ENCODE results near the gene ETS1.

Gene ETS1

DNA sequence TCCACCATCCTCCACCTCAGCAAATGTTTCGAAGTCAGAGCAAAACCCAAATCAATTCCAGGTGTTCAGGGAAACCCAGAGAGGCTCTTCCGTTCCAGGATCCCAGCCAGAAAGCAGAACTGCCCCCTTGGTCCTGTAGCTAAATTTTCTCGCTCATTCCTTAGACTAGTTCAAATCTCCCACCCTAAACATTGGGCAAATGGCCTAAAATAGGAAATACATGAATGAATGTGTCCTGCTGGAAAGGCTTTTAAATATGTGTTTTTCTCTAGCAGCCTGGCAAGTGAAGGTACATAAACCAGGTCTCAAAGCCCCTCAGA lies 89.6 kb downstream of the ETS1 start:
- no peak for DNase-seq

DNA sequence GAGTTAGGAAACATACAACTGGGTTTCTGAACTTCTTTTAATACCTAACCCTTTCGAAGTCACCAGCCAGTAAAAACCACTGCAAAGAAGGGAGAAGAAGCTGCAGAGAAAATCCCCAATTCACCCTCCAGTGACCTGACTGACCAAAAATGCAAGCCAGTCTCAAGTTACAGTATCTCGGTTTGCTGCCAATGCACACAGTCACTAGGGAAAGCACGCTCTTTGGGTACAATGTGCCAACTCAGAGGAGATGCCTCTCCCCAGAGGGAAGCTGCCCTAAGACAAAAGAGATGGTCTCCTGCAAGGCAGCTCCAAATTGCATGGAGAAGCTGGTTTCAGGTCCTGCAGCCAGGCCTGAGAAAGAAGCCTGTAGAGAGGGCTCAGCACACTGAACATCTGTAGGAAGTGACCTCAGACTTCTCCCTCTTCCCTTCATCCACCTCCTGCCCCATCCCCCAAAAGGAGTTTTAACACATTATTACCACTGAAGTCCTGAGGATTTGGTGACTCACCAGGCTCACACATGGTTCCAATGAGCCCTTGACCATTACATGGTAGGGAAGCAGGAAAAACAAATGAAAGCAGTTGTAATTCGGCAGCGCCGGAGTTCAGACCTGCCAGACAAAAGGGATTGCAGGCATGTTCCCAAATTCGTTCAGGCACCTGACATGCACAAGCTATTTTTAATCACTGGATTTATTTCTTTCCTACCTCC lies 90.1 kb downstream of the ETS1 start:
- no peak for DNase-seq

DNA sequence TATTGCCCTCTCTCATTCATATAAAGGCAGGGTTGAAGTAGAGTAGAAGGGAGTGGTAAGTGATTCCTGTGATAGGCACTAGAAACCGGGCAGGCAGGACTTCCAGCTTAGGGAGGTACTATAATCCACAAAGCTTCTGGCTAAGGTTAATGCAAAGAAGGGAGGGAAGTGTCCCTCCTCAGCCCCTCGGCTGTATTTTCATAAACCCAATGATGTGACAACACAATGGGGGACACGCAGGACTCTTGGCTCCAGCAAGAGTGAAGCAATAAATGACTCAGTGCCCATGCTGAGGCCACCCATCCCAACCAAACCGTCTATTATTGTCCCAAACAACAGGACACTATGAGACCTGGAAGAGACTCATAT lies 90.7 kb downstream of the ETS1 start:
- DNase-seq, result no peak

DNA sequence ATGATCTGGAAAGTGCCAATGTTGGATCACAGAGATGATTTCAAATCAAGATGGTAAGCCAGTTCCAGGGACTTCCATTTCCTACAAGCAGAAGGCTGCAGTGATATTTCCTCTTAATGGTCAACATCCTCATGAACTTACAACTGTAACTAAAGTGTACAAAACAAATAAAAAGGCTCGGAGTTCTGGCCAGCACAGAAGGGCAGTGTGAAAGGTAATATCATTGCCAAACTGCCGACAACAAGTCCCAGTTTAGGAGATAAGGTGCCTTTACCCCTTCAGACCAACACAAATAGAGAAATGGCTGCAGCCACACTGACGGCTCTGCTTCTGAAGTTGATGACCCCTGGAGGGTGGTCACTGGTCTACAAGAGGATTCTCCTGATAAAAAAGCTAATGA lies 91.1 kb downstream of the ETS1 start:
- no peak for DNase-seq

DNA sequence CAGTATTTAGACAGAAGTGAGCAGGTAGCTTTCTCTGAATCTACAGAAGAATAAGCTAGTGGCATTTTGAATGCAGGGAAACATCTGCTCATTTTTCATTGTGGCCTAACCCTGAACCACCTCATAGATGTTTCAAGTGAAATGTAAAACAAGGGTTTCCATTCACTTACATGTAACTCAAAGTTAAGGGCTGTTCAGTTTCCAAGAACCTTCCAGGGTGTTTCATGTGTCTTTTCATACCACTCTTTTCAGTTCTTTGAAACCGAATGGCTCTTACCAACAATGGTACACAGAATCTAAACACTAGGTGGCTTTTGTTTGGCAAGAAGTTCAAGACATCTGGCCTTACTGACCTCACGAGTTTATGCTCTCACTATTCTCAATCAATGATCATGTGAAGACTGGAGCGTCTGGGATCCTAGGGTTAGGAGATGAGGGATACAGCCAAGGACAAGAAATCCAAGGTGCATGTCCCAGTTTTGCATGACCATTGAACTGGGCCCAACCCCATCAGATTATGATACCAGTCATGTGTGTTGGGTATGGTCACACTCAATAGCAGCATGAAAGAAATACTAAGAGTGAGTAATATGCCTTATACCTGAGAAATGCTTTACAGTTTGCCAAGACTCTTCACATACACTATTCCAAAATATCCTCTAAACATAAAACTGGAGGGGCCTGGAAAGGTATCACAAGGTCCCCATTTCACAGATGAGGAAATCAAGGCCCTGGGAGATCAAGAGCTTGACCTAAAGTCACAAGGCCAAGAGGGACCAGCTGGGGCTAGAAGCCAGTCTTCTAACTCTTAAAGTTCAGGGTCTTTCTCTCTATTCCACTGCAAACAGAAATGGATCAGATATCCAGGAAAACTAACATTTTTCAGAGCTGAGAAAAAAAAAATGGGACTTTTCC lies 92.7 kb downstream of the ETS1 start:
- DNase-seq, result no peak

DNA sequence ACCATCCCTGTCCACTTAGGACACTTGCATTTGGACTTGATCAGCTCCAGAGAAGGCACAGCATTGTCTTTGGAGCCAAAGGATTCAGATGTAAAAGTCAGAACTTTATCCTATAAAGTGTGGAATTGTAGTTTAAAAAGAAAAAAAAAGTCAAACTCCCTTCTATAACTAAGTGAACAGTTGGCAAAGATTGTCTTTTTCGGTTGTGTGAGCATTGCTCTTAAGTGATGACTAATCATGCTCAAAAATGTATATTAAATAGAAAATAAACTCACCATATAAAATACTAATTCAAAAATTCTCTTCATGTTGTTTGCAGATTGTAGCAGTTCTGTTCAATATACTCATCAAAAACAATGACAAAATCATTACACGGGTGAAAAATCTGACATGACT lies 93.8 kb downstream of the ETS1 start:
- DNase-seq, result no peak

DNA sequence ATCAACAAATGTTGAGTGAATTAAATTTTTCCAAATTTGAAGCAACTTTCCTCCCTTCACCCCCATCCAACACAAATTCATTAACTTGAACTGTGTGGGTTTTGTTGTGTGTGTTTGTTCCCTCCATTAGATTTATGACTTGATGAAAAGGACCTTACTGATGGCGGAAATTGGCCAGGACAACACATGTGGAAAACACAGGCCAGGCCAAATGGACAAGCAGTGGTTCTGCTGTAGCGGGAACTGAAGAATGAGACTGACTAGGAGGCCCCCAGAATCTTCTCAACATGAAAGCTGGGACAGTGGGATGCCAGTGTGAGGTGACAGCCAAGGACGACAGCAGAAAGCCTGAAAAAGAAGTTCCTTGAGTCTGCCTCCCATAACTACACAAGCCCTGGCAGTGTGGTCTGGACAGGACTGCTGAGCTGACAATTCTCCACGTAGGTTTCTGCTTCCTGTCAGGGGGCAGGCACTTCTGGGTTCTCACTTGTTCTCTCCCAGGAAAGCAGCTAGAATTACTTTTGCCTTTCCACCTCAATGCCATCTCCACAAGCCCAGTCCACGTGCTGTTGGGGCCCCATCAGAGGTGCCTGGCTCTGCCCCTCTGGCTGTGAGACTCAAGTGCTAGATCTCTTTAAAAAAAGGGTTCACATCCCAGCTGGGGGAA lies 94.3 kb downstream of the ETS1 start:
- no peak for DNase-seq

DNA sequence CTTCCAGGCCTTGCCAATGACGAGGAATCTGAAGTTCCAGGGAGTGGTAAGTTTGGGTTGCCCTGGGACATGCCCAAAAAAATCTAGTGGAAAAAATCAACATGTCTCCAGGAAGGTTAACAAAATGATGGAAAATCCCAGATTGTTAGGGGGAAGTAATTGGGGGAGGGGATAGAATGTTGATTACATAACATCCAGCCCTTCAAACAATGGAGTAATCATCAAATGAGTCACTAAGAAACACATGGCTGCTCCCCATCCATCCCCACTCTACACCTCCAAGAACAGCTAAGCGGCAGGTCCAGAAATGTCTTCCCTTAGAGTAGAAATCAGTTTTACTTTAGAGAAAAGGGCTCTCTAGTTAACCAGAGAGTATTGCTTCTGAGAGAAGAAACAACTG lies 94.9 kb downstream of the ETS1 start:
- no peak for DNase-seq

DNA sequence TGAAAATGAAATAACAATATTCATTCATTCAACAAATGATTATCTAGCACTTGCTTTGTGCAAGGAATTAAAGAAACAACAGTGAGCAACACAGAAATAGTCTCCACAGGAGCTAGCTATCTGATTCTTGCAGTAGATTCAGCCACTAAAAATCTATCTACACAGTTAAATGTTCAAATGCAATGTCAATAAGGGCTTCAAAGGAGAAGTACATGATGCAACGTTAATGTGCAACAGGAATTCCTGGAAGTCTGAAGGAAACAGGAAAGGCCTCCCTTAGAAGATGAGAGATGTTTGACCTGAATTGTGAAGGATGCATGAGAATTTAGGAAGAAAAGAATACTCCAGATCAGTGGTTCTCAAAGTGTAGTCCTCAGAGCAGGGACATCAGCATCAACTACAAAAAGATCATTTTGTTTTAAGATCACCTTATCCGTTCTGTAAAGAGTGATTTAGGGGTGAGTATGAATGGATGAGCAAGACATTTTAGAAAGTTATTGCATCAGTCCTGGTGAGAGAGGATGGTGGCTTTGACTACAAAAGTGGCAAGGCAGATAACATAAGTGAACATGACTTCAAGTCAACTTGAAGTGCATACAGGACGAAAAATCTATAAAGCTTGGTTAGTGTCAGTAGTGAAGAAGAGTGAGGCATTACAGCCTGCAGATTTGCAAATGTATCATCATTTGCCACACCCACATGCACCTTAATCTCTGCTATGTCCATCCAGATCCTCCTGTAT lies 96.0 kb downstream of the ETS1 start:
- DNase-seq, result no peak

DNA sequence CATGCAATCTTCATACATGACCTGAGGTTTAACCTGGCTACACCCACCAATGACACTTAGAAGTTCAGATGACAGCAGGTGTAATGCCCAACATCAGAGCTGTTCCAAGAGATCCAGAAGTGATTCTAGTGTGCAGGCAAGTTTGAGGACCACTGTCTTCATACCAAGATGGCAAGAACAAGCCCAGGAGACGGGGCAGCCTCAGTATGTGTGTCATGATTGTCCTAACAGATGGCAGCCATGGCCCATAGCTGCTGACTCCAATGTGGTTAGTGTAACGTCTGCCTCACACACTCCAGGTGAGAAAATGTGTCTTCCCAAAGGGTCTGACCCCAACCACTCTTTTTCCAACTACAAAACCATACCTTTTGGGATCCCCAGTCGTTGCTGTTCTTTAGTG lies 97.3 kb downstream of the ETS1 start:
- no peak for DNase-seq

DNA sequence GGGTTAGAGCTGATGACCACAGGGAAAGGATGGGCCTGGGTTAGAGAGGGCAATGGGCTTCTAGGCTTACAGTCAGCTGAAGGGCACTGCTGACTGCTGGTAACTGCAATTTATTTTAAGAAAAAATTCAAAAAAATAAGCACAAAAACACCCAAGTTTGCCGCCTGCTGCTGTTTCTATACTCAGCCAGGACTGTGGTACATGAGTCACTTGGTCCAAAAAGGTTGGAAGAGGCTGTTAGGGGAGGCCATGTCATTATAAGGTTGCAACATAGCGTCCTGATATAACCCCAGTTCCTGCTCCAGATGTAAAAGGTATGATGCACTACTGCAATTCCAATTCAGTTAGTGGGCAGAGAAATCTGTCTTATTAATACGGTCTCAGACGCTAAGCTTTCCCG lies 98.9 kb downstream of the ETS1 start:
- no peak for DNase-seq

DNA sequence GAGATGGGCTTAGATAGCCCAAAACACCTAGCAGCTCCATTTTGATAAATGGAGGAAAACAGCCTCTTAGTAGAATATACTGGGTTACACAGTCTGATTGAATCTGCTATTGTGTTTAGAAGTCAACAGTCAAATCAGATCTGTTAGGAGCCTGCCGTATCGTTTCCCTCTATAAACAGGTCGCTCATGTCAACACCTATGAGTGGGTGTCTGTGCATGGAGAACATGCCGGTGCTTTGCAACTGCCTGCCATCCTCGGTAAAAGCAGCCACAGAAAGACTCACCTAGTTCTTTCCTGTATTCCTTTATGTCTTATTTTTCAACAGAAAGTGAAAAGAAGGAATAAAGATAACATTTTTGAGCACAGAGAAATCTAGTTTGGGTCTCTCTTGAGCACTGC lies 99.4 kb downstream of the ETS1 start:
- DNase-seq, result no peak

DNA sequence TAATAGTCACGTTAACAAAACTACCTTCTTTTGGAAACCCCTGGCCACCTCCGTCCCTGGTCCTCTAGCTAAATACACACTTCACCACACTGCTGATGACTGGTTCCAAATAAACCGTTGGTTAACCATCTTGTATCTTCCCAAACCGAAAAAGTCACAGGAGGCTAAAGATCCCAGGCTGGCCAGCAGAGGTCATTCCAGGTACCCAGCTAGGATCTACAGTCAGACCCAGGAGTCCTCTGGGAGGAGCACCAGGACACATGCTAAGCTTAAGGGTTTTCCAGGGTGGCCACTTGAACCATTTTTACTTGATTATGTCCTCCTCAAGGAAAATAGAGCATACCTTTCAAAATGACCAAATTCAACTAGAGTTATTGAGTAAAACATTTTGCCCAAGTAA lies 103.2 kb downstream of the ETS1 start:
- no peak for DNase-seq

DNA sequence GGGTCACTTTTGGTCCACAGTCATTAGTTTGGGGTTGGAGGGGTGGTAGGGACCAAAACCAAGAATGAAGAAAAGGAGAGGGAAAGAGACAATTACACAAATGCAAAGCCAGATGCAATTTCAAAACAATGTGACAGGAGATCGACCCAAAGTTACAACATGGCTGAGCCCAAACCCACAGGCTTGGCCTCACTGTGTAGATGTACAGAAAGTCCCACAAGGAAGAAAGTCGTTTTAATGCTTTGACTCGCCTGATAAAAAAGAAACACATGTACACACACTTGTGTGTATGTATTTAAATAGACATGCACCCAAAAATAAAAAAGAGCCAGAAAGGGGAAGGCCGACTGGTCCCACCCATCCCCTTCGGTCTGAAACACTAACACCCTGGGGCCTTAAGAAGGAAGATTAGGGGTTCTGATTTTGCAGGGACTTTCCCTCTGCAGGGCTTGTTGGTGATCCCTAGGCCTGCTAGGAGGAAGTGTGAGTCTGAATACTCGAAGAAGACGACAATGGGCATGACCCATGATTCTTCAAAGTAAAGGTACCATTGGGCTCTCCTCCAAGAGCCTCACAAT lies 104.1 kb downstream of the ETS1 start:
- no peak for DNase-seq

DNA sequence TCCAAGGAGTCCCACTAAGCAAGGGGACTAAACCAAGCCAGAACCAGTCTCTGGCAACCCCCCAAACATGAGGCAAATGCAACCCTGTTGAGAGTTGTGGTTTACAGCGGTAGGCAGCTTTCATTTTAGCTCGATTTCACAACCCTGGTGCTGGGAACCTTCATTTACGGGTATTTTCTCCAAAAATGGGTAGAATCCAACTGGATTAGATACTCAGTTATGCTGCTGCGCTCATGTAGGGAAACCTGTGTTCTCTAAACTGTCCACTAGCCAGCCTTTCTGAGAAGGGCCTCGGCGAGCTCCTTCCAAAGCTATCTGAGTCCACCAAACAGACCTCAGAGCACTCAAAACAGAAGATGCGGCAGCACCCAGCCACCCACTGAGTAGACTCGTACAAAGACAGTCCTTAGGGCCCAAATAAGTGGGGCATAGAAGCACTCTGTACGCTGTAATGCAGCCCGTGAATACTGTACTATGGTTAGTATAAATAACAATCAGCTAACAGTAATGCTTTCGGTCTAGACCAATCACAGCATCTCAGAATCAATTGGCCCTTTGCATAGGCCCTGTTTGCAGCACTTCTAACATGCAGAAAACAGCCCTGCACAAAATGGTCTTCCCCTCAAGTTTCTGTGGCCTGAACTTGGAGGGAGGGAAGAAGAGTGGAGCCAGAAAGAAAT lies 104.7 kb downstream of the ETS1 start:
- peak; percentile 53 to 72 for DNase-seq

DNA sequence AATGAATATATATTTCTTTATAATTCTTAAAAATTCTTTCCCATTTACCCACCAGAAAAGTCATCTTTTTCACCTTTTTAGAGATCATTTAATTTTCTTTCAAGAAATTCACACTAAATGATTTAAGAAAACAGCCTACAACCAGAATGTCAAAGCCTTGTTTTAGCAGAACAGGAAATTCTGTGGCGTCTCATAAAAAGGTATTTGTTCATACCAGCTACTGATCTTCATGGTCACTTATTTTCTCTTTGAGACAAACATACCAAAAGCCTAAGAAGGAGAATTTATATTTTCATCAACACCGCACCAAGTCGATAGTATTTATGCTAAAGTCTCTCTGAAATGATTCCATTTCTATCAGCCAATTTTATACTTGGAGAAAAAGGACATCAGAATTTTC lies 105.3 kb downstream of the ETS1 start:
- DNase-seq, result no peak

DNA sequence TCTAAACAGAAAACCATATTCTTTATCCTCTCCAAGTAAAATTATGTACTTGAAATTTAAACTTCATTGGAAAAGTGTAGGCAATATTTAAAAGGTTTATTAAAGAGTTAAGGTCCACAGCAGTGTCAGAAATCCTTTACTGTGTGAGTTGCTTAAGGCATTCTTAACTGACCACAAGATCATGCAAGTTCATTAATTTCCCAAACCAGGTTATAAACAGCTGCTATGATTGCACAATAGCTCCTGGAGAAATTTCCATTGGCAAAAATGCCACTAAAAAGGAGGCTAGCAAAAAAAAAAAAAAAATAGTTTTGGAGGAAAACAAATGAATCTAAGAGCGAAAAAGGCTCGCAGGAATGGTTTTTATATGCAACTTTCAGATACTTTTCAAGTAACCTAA lies 106.2 kb downstream of the ETS1 start:
- no peak for DNase-seq

DNA sequence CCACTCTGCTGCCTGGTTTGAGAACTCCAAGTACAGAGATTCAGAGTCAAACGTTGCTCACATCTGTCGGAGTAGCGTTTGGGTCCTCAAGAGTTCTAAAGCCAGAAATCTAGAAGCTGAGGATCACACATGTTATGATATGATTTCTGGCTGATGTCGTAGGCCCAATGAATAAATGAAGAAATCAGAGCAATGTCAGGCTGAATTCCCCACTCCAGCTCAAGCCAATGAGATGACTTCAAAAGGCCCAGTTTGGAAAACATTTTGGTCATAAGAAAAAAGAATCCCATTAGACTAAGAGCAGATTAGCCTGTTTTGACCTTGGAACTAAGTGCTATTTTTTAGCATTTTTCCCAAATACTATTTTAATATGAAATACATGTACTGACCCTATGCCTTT lies 106.7 kb downstream of the ETS1 start:
- no peak for DNase-seq

DNA sequence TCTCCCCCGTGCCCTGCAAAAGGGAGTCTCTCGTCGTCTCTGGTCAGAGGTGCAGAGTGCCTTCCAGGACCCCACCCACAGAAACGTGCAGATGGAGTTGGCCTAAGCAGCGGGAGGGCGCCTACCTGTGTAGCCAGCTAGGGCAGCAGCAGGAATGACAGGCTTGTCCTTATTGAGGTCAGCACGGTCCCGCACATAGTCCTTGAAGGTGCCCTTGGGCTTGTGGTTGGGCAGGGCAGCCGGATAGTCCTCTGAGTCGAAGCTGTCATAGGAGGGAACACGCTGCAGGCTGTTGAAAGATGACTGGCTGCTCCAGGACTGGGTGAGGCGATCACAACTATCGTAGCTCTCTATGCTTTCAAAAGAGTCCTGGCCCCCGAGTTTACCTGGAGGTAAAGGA lies 107.3 kb downstream of the ETS1 start:
- DNase-seq, result peak in 1 of 2 experiments; percentile 44

DNA sequence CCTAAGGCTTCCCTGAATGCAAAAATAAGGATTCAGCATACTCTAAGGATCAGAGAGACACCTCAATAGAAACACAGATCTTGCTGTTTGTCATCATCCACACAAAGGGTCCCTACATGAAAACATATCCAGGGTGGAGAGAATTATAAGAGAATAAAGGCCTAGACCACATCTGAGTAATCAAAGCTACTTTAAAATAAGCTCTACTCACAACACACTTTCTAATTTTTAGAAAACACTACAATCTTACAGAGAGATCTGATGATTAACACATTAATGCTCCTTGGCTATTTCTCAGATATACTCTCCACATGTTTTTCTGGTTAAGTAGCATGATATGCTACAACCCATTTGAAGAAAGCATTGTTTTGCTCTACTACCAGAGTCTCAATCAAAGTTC lies 108.2 kb downstream of the ETS1 start:
- DNase-seq, result no peak

DNA sequence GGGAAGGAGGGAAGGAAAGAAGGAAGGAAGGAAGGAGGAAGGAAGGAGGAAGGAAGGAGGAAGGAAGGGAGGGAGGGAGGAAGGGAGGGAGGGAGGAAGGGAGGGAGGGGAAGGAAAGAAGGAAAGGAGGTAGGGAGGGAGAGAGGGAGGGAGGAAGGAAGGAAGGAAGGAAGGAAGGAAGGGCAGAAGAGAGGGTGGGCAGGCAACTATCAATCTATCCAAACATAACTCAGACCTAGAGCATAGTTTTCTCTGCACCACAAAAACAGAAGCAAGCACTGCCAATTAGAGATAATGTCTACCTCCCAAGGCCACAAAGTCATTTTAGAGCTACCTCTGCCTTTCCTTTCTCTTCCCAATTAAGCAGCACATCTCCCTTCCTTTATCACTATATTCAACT lies 109.1 kb downstream of the ETS1 start:
- DNase-seq, result no peak

DNA sequence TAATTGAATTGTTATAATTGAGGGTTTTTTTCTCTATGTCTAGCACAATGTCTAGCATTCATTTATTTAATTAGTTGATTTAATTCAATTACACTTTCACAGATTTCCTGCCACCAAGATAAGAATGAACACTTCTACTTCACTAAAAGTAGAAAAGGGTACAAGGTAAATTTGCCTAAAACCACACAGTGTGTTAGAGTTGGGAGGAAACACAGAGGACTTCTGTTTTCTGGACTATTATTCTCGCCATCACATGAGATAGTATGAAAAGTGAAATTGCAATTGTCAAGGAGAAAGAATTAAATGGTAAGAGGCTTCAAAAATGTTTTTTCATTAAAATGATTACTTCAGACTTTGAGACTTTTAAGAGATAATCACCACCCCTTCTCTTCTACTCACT lies 109.5 kb downstream of the ETS1 start:
- no peak for DNase-seq
